NCI-H2029 treated with DMSO at 0.1 percent for 48 hours (cell line): ENCODE measurements around the gene CA12.
A peak's percentile ranks its signal among the peaks of the same experiment; 100 is the strongest.

Experiments used
- DNase-seq: peaks from one replicate; lab custom pipeline; 2025; lab: John Stamatoyannopoulos, UW

CA12 gene

DNA sequence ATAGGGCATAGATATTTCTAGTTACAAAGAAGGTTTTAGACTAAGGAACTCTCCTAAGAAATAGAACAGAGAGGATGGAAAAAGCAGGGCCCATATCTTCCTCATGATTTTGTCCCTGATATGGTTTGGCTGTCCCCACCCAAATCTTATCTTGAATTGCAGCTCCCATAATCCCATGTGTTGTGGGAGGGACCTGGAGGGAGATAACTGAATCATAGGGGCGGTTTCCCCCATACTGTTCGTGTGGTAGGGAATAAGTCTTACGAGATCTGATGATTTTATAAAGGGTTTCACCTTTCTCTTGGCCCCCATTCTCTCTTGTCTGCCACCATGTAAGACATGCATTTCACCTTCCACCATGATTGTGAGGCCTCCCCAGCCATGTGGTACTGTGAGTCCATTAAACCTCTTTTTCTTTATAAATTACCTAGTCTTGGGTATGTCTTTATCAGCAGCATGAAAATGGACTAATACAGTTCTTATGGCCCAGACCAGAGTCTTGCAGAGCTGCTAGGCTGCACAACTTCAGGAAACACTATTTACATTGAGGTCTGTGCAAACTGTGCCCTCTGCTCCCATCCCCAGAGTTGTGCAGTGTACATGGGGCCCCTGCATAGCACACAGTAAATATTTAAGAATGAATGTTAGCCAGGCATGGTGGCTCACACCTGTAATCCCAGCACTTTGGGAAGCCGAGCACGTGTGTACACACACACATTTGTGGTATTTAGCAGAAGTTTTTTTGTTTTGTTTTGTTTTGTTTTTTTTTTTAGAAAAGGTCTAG is 20.3 kb upstream of the CA12 start:
- no peak for DNase-seq

- DNase-seq = no peak
Observed at GRCh38 chr15:63401078-63401477, 19.4 kb upstream of the CA12 start.

GRCh38 chr15:63398456-63398855 is 16.8 kb upstream of the CA12 start:
- no peak for DNase-seq

- no peak for DNase-seq
Observed at GRCh38 chr15:63396152-63396928, 14.7 kb upstream of the CA12 start.

DNA sequence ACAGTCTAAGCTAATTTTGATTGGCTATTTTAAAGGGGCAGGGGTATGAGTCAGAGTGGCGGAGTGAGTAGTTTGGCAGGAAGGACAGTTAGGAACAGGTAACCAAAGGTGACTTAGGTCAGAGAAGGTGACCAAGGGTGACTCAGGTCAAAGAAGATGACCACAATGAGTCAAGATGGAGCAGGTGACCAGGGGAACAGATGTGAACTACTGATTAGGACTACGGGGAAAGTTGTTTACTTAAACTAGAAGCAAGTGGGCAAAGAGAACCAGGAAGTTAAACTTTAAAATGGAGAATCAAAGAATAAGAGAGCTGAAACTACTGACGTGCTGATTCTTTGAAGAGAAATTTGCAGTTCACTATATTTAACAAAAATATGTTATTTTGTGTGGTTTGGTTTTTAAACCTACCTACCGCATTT is 14.1 kb upstream of the CA12 start:
- DNase-seq = no peak

GRCh38 chr15:63392361-63393009 is 10.8 kb upstream of the CA12 start:
- DNase-seq = no peak

GRCh38 chr15:63391669-63392360 is 10.2 kb upstream of the CA12 start:
- no peak for DNase-seq

- DNase-seq = no peak
Observed at GRCh38 chr15:63390689-63391088, 9.0 kb upstream of the CA12 start.

- DNase-seq = peak; percentile 68
Observed at GRCh38 chr15:63389902-63390670, 8.4 kb upstream of the CA12 start.

GRCh38 chr15:63388511-63388910 is 6.9 kb upstream of the CA12 start:
- no peak for DNase-seq

DNA sequence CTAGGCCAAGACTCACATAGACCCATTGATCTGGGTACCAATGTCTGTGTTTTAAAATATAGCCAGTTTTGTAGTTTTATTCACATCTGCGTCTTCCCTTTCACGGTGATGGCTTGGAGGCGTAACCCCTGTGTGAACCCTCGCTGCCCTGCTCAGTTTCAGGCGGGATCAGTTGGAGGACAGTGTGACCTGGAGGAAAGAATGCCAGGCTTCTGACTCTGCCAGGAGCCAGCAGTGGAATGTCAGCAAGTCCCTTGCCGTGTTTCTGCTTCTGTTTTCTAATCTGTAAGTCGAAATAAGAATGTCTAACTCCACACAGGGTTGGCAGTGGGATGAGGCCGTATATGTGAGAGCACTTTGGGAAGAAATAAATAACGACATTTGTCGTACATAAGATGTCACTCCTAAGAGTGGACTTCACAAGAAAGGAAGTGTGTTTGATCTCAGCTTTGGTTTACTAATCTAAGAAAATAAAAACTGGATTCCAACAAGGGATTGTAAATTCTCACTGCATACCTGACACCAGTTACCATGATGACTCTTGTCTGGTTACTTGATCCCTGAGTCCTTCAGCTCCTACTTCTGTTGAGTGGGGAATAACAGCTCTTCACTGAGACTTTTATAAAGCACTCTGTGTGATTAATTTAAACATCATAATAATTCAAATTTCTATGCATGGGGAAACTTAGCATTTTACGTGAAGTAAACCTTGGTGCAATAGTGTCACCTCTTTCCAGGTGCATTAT is 6.3 kb upstream of the CA12 start:
- peak; percentile 16 for DNase-seq

GRCh38 chr15:63385911-63386531 is 4.4 kb upstream of the CA12 start:
- no peak for DNase-seq

- no peak for DNase-seq
Observed at GRCh38 chr15:63384906-63385305, 3.3 kb upstream of the CA12 start.

GRCh38 chr15:63382966-63383710 is 1.5 kb upstream of the CA12 start:
- DNase-seq = no peak

- DNase-seq = no peak
Observed at GRCh38 chr15:63380808-63381282, 801 bp downstream of the CA12 start.

- DNase-seq = no peak
Observed at GRCh38 chr15:63380151-63380807, 1.4 kb downstream of the CA12 start.

GRCh38 chr15:63379492-63380150 is 2.0 kb downstream of the CA12 start:
- DNase-seq = no peak

GRCh38 chr15:63378946-63379345 is 2.7 kb downstream of the CA12 start:
- no peak for DNase-seq
